Measurements from ENCODE around the gene NADSYN1. TPM values are rescaled to one million over a fixed set of nuclear protein-coding genes. Genes with fewer than 3 reads are reported as not detected.

NADSYN1 gene
- total RNA-seq, 1 donor from 2014 or later, result 20.0 TPM

DNA sequence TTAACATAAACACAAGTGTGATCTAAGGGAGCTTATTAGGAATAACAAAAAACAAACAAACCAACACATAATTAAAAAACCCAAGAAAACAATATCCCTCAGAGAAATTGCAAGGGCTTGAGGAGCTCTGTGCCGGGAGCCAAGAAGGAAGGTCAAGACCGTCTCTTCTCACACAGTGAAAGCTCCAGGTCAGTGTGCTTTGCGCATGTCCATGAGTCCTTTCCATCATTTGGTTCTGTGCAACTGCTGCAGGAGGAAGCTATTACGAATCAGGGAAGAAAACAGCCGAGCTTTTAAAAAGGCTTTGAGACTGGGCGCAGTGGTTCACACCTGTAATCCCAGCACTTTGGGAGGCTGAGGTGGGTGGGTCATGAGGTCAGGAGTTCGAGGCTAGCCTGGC, 89.4 kb downstream of the NADSYN1 start:
- FAIRE-seq (no peak), DNase-seq (ENCODE audit: low spot score in 2 of 2) (no peak)

- FAIRE-seq (no peak), DNase-seq (ENCODE audit: low spot score in 2 of 2) (no peak)
These were observed 90.1 kb downstream of the NADSYN1 start for GRCh38 chr11:71542879-71543777.

DNA sequence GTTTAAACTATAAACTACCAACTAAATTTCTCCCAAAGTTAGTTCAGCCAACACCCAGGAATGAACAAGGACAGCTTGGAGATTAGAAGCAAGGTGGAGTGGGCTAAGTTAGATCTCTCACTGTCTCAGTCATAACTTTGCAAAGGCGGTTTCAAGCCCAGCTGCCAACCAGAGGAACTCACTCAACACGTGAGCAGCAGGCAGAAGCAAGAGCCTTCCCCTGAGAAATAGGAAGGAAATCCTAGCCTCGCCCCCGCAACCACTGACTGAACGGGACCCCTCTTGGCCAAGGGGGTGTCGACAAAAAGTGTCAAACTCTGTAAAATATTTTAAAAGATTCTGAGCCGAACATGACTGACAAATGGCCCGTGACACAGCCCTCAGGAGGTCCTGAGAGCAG, 90.9 kb downstream of the NADSYN1 start:
- FAIRE-seq (no peak), DNase-seq (ENCODE audit: low spot score in 2 of 2) (no peak)

- DNase-seq (ENCODE audit: low spot score in 2 of 2) (no peak), FAIRE-seq (no peak)
These were observed 91.7 kb downstream of the NADSYN1 start for GRCh38 chr11:71544525-71545214.

DNA sequence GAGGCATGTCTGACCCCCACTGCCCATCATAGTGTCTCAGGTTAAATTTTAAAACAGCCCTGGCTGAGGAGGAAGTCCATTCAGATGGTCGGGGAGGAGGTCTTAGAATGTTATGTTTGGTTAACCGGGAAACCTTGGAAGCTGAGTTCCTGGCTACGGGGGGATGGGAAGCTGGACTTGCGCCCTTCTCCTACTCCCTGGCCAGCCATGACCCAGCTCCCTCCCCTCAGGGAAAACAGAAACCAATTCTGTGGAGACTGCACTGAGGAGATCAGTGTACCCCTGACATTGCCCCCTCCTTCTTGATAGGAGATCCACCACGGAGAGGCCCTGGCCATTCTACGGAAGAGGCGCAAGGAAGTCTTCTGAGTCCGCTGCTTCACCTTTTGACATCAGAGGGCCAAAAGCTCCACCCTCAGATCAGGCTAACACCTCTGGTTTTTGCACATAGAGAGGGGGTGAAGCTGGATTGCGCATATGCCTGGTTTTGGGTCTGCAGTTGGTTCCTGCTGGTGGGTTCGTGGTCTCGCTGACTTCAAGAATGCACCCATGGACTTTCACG, 92.5 kb downstream of the NADSYN1 start:
- no peak for DNase-seq (ENCODE audit: low spot score in 2 of 2)
- FAIRE-seq, result no peak

- FAIRE-seq (no peak), DNase-seq (ENCODE audit: low spot score in 2 of 2) (no peak)
These were observed 95.1 kb downstream of the NADSYN1 start, which contains the start of gene KRTAP5-9 for GRCh38 chr11:71548120-71548519. Gene KRTAP5-9, plus strand, starts transcription at chr11:71548420. Its CDS starts 238 bp downstream, at chr11:71548658.

GRCh38 chr11:71548716-71549151, 95.7 kb downstream of the NADSYN1 start:
- FAIRE-seq, result no peak
- DNase-seq (ENCODE audit: low spot score in 2 of 2), result no peak

Small RNA genes within 50 kb of the gene (small RNA-seq; reads per million reads assigned to genes)
- not detected for gene MIR6754

Other genes starting within 250 kb of the NADSYN1 start
- 24.5 TPM for gene SHANK2, start 200.6 kb upstream of the NADSYN1 start, total RNA-seq
- gene DHCR7, start 4.8 kb upstream of the NADSYN1 start, total RNA-seq, result 35.9 TPM
- under 0.01 TPM for gene KRTAP5-7, start 74.1 kb downstream of the NADSYN1 start, total RNA-seq
- not detected for gene KRTAP5-8, start 84.8 kb downstream of the NADSYN1 start, total RNA-seq
- gene KRTAP5-9, start 95.2 kb downstream of the NADSYN1 start, total RNA-seq, result not detected
- not detected for gene KRTAP5-10, start 112.4 kb downstream of the NADSYN1 start, total RNA-seq
- gene KRTAP5-11, start 129.7 kb downstream of the NADSYN1 start, total RNA-seq, result not detected

Measured in frontal cortex (tissue), 4 donors.